ENCODE measurements around the gene CHST15. TPM values are rescaled to one million over a fixed set of nuclear protein-coding genes. Genes with fewer than 3 reads are reported as not detected.

Gene CHST15
- polyA plus RNA-seq, 1 experiment: 6.2 TPM

DNA sequence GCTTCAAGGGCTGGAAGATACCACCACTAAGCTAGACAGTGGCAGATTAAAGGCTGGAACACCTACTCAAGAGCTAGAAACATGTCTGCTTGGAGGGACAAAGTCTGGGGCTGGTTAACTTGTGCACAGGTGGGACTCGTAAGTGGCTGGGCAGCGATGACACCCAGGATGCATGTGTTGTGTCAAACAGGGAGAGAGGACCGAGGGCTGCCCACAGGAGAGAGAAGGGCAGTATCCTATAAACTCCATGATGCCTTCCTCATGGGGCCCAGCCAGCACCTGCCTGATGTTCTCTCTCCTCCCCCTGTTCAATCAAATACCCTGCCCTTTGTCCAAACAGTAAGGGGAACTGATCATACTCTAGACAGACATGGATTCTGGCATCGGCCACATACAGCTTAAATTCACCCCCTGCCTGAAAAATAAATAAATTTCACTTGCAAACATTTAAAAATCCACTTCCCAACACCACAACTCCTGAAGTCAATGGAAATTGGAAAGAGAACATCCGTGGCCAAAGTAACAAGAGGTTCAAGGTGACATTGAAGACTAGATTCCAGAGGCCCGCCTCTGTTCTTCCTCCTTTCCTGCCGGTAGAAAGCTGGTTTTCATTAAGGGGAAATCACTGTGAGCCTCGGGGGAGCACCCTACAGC lies 50.6 kb downstream of the CHST15 start:
- Histone ChIP-seq H3K4me3 (ENCODE audit: low read depth, low read length) (no peak overlapping the region), H3K27me3 (ENCODE audit: control insufficient read depth, insufficient read depth, low read length) (no peaks in the 10 kb centered on the region), H3K36me3 (ENCODE audit: control insufficient read depth, insufficient read depth, low read length) (no peaks in the 10 kb centered on the region)
- ChIA-PET POLR2A (no interaction called here), CTCF (interaction anchor here (0.6 to 1.6 kb wide), 3 partner anchors 14 to 370 kb away, joined by 3 to 6 read pairs (median 4); no protein-coding TSS in a partner anchor)
- no peak for DNase-seq (ENCODE audit: low read depth)
- TF ChIP-seq, protein P1, sequence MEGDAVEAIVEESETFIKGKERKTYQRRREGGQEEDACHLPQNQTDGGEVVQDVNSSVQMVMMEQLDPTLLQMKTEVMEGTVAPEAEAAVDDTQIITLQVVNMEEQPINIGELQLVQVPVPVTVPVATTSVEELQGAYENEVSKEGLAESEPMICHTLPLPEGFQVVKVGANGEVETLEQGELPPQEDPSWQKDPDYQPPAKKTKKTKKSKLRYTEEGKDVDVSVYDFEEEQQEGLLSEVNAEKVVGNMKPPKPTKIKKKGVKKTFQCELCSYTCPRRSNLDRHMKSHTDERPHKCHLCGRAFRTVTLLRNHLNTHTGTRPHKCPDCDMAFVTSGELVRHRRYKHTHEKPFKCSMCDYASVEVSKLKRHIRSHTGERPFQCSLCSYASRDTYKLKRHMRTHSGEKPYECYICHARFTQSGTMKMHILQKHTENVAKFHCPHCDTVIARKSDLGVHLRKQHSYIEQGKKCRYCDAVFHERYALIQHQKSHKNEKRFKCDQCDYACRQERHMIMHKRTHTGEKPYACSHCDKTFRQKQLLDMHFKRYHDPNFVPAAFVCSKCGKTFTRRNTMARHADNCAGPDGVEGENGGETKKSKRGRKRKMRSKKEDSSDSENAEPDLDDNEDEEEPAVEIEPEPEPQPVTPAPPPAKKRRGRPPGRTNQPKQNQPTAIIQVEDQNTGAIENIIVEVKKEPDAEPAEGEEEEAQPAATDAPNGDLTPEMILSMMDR (IDR thresholded peaks at IDR 0.05; ENCODE audit: insufficient read depth, low read depth, low read length): no peak

DNA sequence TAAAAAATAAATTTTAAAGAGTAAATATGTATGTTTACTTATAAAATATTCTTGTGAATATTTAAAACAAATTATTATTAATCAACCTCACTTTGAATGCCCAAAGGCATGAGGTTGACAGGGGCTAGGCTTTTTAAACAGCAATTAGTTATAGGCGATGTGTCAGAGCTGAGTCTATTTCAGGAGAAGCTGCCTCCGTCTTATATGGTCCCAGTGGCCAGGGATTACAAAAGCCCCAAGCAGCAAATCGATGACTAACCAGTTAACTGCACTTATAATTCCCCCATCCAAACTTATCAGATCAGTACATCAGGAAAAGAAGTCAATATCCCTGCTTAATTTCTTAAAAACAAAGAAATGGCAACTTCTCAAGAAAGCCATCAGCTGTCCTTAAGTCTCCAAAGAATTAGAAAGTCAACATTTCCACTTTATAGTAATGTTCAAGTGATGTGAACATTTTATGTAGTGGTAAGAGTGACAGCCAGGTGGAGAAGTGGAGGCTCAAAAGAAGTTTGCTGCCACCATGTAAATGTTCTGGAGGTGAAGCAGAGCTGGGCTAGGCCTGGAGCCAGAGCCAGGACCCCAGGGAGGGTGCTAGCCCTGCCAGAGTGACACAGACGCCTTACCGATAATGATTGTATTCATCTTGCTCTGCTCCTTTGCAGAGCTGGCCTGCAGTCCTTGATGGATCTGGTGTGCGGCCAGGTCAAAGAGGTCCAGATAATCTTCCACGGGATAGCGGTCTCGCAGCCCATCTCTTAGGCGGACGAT lies 51.5 kb downstream of the CHST15 start:
- Histone ChIP-seq H3K4me3 (ENCODE audit: low read depth, low read length) (no peak overlapping the region), H3K27me3 (ENCODE audit: control insufficient read depth, insufficient read depth, low read length) (no peaks in the 10 kb centered on the region), H3K36me3 (ENCODE audit: control insufficient read depth, insufficient read depth, low read length) (no peaks in the 10 kb centered on the region)
- no peak for DNase-seq (ENCODE audit: low read depth)
- ChIA-PET CTCF (interaction anchor here (1.0 to 1.6 kb wide), 3 partner anchors 12 to 348 kb away, joined by 3 to 4 read pairs (median 3); no protein-coding TSS in a partner anchor), POLR2A (no interaction called here)
- TF ChIP-seq, protein P1 (IDR thresholded peaks at IDR 0.05; ENCODE audit: insufficient read depth, low read depth, low read length): no peak

DNA sequence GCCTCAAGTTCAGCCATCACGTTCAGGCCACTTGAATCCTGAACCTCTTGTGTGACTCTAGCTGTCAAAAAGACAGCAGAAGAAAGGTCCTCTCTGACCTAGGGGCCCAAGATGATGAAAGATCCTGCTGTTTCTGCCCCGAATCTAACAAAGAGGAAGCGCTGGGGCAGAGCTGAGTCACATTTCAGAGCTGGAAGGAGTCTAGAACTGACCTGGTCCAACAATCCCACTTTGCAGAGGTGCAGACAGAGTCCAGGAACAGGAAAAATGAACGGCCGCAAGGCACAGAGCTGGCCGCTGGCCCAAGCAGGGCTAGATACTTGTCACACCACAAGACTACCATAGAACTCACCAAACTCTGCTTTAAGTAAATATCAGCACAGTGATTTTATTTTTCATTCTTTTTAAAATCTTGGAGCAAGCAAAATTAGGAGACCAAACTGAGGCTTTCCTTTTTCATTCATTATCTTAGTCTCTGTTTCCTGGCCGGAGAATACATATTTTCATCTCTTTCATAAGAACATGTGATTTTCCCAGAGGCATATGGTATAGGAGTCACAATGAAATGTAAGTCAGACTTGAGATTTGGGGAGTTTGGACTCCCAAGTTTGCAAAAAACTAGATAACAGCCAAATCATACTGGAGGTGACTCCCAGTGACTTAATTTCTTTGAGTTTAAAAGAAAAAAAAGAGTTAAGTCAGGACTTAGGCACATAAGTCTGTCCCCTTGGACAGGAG lies 52.8 kb downstream of the CHST15 start:
- POLR2A ChIA-PET: no interaction called here
- no peak for DNase-seq (ENCODE audit: low read depth)
- H3K36me3 ChIP-seq (ENCODE audit: control insufficient read depth, insufficient read depth, low read length): no peaks in the 10 kb centered on the region
- TF ChIP-seq, protein P1 (IDR thresholded peaks at IDR 0.05; ENCODE audit: insufficient read depth, low read depth, low read length): no peak
- H3K27me3 ChIP-seq (ENCODE audit: control insufficient read depth, insufficient read depth, low read length): no peaks in the 10 kb centered on the region
- H3K4me3 ChIP-seq (ENCODE audit: low read depth, low read length): no peak overlapping the region
- CTCF ChIA-PET: no interaction called here

DNA sequence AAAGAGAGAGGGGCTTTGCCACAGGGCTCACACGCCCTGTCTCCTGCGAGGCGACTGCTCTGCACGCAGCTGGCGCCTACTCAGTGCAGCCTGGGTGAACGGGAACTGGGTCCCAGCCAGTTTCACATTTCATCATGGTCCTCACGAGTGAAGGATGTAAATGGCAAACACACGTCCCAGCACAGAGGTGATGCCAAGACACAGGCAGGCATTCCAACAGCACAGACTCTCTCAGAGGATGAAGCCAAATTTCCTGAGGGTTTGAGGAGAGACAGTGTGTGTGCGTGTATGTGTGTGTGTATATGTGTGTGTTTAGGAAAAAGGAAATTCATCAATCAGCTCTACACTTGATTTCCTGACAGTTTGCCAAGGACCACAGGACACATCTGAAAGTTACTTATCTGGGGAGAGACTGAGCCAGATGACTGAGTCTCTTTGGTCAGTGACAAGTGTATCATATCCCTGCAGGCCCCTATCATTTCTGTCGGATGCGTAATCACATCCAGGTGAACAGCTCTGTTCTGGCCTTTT lies 53.9 kb downstream of the CHST15 start:
- ChIA-PET POLR2A (no interaction called here), CTCF (interaction anchor here (0.7 to 1.1 kb wide), 2 partner anchors 30 to 350 kb away, joined by 3 read pairs; no protein-coding TSS in a partner anchor)
- Histone ChIP-seq H3K4me3 (ENCODE audit: low read depth, low read length) (no peak overlapping the region), H3K36me3 (ENCODE audit: control insufficient read depth, insufficient read depth, low read length) (no peaks in the 10 kb centered on the region), H3K27me3 (ENCODE audit: control insufficient read depth, insufficient read depth, low read length) (no peaks in the 10 kb centered on the region)
- no peak for DNase-seq (ENCODE audit: low read depth)
- TF ChIP-seq, protein P1 (IDR thresholded peaks at IDR 0.05; ENCODE audit: insufficient read depth, low read depth, low read length): no peak

DNA sequence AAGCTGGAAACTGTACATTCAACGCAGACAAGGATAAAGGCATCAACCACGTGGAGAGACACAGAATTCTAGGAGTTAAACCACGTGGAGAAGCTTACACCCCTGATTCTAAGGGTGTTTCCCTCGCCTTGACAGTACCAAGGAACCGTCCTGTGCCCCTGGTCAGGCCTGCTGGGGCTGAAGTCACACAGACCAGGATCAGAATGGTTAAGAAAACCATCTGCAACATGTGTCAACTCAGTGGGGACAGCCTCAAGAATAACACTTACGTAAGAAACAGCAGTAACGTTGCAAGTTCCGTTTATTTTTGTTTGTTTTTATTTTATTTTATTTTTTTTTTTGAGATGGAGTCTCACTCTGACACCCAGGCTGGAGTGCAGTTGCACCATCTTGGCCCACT lies 55.6 kb downstream of the CHST15 start:
- H3K27me3 ChIP-seq (ENCODE audit: control insufficient read depth, insufficient read depth, low read length): no peaks in the 10 kb centered on the region
- TF ChIP-seq, protein P1 (IDR thresholded peaks at IDR 0.05; ENCODE audit: insufficient read depth, low read depth, low read length): no peak
- no peak for DNase-seq (ENCODE audit: low read depth)
- H3K36me3 ChIP-seq (ENCODE audit: control insufficient read depth, insufficient read depth, low read length): no peaks in the 10 kb centered on the region
- POLR2A ChIA-PET: no interaction called here
- CTCF ChIA-PET: no interaction called here
- no peak overlapping the region for H3K4me3 ChIP-seq (ENCODE audit: low read depth, low read length)

All from BJ (cell line).